H4 (cell line): ENCODE measurements around the gene PTPN23. TPM values are rescaled to one million over a fixed set of nuclear protein-coding genes. Genes with fewer than 3 reads are reported as not detected.

Source experiments
- DNase-seq: peaks from one replicate; pipeline ENCODE4 v3.0.0-alpha.2; 2015; ENCODE audit warnings: low spot score
- total RNA-seq: library from RNA; depleted of rRNA; stranded (reverse); fragments of >200 nt; shearing (Covaris generic); gene quantifications from 2 replicates; pipeline ENCODE4 v1.2.3, GENCODE V29; 2014

Gene PTPN23
- total RNA-seq, 1 experiment from 2014 or later, result 3.8 TPM

DNA sequence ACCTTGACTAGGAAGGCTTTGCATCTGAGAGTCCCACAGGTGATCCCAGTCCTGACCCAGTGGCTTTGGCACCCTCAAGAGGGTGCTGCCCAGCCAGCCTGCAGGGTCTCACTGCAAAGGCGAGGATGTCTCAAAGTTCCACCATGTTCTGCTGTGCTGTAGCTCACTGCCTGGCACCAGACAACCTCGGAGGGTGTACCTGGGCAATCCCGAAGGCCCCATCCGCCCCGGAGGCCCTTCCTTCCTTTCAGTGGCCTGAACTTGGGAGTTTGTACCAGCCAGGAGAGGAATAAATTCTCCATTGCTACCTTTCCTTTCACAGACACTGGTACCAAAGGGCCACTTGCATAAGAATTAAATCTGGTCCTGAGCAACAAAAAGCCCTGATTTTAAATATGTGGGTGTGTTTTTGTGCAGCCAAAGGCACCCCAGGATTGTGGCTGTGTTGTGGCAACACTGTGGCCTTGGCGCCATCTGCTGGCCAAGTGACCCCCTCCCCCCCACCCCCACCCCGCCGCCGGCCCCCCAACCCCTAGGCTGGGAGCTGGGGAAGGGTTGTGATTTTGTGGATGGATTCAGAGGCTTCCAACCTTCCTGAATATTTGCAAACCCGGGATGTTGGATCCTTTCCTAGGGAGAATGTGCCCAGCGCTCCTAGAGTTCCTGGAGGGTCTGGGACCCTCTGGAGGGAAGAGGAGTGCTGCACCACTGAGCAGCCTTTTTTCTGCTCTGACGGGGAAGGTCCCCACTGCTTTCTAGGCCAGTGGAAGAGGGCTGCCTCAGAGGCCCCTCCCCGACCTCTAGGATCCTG lies 9.7 kb upstream of the PTPN23 start:
- no peak for DNase-seq

DNA sequence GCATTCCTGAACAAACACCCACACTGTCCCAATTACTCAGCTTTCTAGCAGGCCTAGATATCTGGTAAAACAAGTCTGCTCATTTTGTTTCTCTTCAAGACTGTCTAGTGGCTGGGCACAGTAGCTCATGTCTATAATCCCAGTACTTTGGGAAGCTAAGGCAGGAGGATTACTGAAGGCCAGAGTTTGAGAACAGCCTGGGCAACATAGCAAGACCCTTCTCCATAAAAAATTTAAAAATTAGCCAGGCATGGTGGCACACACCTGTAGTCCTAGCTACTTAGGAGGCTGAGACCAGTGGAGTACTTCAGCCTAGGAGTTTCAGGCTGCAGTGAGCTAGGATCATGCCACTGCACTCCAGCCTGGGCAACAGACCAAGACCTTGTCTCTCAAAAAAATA lies 6.2 kb upstream of the PTPN23 start:
- no peak for DNase-seq

DNA sequence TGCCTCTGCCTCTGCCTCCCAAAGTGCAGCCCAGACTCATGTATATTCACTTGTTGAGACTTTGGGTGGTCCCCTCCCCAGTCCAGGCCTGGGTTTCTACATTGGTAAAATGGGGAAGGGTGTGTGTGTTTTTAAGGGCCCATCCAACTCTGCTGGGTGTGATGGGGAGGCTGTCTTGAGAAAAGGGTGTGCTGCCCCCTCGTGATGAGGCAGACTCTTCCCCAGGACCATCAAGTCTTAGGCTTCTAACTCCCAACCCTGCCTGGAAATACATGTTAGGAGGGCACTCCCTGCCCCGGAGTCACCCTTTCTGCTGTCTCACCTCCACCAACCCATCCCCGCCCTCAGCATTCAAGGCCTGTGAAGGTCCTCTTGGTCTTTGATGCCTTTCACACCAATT lies 4.4 kb upstream of the PTPN23 start:
- DNase-seq, result no peak

DNA sequence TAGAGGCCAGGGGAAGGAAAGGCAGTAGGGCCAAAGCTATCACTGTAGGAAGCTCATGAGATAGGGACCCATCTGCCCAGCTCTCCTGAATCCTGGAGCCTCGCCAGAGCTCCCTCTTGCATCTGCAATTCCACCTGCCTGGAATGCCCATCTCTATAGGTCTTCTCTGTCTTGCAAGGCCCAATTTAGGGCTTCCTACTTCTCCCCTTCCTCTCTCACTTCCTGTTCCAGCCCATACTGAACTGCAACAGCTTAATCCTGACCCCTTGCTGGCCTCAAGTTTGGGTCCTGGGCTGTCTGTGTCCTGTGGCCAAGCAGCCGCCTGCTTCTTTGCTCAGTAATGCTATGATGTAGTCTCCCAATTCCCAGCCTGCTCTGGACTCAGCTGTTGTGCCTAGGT lies 3.6 kb upstream of the PTPN23 start:
- no peak for DNase-seq

DNA sequence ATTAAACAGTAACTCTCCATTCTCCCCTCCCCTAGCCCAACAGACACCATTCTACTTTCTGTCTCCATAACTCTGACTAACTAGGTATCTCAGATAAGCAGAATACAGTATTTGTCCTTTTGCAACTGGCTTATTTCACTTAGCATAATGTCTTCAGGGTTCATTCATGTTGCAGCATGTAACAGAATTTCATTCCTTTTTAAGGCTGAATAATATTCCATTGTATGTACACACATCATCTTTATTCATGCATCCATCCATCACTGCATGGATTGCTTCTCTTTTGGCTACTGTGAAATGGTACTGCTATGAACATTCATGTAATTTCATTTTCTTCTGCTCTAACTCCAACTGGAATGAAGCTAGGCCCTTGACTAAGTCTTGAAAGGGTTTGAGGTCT lies 2.0 kb upstream of the PTPN23 start:
- no peak for DNase-seq

DNA sequence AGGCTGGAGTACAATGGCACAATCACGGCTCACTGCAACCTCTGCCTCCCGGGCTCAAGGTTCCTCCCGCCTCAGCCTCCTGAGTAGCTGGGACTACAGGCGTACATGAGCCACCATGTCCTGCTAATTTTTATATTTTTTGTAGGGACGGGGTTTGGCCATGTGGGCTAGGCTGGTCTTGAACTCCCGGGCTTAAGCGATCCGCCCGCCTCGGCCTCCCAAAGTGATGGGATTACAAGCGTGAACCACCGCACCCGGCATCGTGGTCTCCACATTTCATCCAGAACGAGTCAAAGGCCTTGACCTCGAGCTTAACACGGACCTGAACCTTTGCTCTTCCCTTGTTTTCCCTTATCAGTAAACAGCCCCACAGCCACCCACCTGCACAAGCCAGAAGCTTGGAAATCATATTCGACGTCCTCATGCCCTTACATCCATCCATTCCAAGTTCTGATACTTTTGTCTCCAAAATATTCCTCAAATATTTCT lies 1.4 kb upstream of the PTPN23 start:
- DNase-seq, result no peak

DNA sequence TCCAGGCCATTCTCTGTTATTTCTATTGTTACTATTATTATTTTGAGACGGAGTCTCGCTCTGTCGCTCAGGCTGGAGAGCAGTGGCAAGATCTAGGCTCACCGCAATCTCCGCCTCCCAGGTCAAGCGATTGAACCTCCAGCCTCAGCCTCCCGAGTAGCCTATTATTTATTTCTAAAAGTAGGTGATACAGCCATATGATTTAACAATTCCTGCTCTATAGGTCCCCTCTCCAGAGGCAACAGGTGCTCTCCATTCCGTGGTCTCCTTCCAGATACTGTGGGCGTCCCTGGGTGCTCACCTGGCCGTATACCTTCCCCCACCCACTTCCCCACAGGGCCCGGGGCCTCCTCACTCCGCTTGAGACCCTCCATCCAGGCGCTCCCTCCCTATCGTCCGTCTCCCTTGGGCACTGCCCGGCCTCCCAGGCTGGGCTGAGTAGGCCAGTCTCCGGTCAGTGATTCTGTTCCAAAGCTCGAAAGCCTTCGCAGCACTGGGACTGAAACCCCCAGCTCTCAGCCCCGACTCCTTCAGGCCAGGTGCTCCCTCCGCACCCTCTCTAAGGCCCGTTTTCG lies 708 bp upstream of the PTPN23 start:
- DNase-seq, result no peak

DNA sequence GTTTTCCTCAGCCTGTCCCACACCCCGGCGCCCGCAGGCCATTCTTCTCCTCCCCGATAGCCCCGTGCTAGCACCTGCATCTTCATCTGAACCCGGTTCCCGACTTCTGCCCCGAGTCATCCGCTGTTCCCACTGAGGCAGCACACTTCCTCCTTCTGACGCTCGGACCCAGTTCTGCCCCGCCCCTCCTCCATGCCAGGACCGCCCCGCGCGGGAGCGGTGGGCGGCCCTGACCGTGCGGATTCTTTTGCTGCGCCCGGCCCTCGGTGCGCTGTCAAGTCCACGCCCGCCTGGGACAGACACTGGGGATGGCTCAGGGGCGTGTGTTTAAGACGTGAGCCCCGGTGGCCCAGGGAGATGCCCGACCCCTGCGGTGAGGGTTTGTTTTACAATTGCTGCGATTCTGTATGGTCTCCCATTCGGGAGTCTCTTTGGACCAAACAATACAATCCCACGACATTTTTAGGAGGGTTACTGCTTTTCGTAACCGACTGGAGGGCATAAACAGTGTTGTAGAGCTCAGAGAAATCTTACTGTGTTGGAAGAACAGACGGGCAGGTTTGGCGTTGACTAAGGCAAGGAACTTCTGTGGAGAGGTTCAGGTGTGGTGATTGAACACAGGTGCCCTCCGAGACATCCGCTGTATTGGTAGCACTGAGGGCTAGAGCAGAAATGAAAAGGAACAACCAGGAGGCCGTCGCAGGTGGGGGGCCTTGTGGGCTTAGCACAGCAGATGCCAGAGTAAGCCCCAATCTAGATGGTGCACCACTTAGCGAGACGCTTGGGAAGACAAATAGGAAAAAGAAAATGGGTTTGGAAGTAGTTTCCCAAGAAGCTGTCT lies 716 bp downstream of the PTPN23 start:
- DNase-seq, result peak; percentile 59

DNA sequence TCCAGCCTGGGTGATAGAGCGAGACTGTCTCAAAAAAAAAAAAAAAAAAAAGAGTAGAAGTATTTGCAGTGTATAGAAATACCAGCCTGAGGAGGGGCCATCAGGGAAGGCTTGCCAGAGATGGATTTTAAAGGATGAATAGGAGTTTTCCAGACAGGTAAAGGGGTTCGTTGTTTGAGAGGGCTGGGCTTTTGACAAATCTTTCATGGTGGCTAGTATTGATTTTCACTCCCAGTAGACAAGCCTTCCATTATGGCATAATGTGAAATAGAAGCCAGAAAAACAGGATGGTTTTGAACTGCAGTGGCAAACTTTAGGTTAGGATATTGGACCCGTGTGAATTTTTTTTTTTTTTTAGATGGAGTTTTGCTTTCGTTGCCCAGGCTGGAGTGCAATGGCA lies 3.6 kb downstream of the PTPN23 start:
- no peak for DNase-seq

DNA sequence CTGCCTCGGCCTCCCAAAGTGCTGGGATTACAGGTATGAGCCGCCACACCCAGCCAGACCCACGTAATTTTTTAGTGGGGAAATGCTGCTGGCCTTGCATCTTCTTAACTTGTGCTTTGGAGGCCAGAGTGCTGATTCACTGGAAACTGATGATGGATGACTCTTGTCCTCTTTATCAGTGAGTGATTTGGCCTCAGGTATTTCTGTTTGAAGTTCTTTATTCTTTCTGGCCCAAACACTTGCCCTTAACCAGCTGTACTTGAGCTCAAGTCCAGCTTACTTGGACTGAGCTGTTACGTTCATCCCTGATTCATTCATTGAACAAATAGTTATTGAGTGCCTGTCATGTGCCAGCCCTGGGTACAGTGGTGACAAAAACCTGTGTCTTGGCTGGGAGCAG lies 4.2 kb downstream of the PTPN23 start:
- no peak for DNase-seq

DNA sequence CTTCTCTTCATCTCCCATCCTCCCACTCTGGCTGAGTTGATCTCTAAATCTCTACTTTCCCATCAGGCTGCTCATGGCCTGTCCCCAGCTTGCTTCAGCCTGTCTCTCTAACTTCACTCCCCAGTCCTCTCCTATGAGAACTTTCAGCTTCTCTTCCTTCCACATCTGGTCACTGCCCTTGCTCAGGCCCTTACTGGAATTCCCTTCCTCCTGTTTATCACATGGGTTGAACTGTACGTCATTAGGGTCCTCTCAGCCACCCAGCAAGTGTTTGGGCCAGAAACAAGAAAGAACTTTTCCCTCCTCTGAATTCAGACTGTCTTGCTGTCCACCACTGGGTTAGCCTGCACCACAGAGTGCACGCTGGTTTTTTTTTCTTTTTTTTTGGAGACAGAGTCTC lies 5.0 kb downstream of the PTPN23 start:
- DNase-seq, result no peak

DNA sequence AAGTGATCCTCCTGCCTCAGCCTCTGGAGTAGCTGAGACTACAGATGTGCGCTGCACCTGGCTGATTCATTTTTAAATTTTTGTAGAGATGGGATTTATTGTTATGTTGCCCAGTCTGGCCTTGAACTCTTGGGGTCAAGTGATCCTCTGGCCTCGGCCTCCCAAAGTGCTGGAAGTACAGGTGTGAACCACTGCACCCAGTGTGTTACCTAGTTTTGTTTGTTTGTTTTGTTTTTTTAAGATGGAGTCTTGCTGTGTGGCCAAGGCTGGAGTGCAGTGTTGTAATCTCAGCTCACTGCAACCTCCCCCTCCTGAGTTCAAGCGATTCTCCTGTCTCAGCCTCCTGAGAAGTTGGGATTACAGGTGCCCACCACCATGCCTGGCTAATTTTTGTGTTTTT lies 12.1 kb downstream of the PTPN23 start:
- DNase-seq, result no peak

DNA sequence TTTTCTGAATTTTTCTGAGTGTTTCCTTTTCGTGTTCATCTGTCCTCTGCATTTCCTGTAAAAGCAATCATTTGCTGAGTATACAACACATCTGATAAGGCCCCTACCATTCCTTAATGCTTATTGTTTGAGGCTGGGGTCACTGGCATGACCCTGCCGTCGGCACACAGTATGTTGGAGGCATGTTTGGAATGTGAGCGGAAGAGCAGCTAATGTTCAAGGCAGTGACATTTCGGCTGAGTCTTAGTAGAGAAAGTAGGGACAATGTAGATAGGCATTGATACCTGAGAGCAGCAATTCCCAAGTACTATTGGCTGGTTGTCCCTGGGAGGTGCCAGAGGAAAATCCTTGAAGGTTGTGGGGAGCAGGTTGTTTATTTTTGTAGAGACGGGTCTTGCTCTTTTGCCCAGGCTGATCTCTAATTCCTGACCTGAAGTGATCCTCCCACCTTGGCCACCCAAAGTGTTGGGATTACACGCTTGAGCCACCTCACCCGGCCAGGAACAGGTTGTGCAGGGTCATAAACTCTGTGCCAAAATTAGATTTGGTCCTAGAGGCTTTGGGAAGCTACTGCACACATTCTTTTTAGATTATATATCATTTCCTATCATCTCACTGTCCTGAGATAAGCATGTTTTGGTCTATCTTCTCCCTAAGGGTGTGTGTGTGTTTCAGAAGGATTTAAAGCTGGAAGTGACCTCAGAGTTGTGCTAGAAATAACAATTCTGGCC lies 13.5 kb downstream of the PTPN23 start:
- DNase-seq, result no peak

DNA sequence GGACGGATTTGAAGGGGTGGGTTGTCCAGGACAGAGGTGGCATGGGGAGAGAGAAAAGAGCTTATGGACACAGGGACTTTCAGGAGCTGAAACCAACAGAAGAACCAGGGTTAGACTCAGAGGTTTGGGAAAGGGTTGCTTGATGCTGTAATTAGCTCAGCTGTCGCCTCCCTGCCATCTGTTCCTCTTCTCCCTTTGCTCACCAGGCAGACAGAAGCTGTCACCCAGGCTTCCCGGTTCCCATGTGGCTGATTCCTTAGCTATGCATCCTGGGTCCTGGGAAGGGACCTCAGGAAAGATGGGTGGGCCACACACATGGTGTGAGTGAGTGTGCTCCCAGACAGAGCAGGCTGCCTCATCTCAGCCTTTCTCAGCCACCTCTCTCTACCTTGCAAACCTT lies 14.1 kb downstream of the PTPN23 start:
- no peak for DNase-seq

DNA sequence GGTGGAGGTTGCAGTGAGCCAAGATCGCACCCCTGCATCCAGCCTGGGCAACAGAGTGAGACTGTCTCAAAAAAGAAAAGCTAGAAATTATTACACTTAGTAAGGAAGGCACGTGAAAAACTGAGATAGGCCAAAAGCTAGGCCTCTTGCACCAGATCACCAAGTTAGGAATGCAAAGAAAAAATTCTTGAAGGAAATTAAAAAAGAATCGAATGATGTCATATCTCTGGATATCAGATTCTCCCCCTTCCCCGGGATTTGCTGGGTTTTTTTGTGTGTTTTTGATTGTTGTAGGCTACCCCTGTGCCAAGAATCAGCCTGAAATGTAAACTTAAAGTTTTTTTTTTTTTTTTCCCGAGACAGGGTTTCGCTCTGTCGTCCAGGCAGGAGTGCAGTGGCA lies 17.4 kb downstream of the PTPN23 start:
- no peak for DNase-seq

DNA sequence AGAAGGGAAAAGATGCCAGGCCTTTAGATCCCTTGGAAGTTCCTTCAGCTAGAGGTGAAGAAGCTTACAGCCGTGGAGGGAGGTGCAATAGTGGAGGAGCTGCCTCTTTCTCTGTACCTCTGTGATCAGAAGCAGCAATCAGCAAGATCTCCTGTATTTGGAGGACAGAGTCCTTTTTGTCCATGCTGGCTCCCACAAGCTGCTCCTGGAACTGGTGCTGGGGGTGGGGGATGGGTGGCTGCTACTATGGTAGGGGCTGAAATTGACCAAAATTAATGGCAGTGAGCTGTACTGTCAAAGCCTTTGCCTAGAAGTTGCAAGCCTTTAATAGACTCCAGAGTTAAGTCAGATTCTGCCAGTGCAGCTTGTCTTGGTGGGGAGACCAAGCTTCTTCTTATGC lies 18.2 kb downstream of the PTPN23 start:
- DNase-seq, result no peak

DNA sequence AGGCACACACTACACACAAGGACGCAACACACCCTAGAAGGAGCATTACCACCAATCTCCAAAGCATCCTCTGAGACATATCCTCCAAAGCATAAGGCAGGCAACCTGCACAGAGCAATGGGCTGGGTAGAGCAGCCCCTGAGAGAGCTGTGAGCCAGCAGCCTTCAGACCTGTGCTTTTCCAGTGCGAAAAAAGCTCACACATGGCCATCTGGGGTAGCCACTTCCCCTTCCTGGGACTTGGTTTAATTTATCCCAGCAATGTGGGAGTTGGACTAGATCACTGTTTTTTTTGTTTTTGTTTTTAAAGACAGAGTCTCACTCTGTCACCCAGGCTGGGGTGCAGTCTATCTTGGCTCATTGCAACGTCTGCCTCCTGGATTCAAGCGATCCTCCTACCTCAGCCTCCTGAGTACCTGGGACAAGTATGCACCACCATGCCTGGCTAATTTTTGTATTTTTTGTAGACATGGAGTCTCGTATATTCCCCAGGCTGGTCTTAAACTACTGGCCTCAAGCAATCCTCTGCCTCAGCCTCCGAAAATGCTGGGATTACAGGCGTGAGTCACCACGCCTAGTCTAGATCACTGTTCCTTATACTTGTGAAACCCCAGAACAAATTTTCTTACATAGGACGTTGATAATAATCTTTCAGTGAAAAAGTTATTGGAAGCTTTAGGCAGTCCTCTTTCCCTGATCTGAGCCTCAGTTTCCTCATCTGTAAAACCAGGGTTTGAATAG lies 18.9 kb downstream of the PTPN23 start:
- DNase-seq, result no peak

DNA sequence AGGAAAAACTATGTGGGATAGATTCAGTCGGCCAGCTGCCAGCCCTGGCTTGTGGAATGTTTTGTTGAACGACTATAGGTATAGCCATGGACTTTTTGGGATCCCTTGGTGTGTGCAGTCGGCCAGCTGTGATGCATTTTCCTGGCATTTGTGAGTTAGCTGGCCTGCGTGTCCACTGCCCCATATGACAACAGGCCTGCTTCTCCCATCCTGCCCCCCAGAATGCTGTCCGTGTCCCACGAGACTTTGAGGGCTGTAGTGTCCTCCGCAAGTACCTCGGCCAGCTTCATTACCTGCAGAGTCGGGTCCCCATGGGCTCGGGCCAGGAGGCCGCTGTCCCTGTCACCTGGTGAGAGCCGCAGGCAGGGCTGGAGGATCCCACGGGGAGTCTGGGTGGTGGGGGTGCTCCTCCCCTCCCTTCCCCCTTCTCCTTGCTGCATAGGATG lies 23.6 kb downstream of the PTPN23 start:
- DNase-seq, result no peak

DNA sequence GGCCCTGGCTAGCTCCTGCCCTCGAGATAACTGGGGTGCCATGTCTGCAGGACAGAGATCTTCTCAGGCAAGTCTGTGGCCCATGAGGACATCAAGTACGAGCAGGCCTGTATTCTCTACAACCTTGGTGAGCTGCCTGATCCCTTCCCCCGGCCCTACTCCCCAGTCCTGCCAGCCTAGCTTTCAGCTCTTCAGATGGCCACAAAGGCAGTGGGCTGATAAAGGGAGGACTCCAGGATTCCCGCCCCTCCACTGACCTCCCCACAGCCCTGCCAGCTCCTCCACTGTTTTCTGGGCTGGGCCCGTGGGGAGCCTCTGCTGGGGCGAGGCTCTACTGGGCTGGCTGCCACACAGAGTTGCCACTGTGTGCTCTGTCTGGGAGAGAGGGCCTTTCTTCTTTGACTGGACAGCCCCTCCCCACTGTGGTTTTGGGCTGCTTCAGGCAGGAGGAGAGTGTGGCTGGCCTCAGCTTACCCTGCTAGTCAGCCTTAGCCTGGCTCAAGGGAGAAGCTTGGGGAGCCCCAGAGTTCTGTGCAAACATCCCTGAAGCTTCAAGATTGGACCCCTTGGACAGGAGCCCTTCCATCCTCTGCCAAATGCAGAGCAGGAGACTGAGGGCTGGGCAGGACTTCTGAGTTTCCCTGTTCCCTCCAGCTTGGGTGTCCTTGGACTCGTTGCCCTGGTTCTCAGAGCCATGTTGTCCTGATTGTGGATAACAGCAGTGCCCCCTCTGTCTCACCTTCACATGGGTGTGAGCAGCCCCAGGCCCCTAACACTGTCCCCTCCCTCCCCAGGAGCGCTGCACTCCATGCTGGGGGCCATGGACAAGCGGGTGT lies 24.4 kb downstream of the PTPN23 start:
- DNase-seq, result no peak
